Measurements from ENCODE around the gene PEX26.

PEX26 gene

DNA sequence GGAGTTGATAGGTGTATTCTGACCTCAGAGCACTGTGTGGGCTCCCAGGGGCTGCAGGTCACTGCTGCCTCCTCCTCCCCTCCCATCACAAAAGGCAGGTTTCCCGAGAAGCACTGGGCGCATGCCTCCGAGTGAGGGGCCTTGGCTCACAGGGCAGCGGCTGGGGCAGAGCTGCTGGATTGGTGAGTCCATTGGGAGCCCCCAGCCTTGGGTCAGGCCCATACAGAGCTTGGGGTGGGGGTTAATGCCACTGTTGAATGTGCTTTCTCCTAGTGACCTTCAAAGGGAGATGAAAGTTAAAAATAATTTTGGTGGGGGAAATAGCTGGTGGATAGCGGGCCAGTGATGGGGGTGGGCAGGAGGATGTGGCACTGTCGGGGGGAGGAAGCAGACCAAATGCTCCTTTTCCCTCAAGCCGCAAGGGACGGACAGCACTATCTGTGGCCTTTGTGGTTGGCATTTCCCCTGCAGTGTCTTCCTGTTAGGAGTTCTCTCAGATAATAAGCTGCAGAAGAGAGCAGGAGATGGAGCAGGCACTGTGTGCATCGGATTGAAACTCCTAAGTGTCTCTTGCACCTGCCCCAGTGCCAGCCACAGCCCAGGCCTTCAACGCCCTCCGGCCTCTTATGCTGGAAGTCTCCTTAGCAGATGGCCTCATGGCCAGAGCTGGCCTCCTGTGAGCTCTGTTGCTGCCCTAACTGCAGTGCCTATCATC, 36.0 kb downstream of the PEX26 start:
- no peaks in the 10 kb centered on the region for H3K36me3 ChIP-seq
- H3K9me3 ChIP-seq (replicated peaks in 1 of 11) = peaks cover 0 to 5% (median 3%) of the 10 kb centered on the region in 11 experiments; a peak in 10 of 22 replicates
- peaks cover 59 to 94% (median 89%) of the 10 kb centered on the region in 10 experiments for H3K4me1 ChIP-seq
- TF ChIP-seq Cebpa-rat (IDR thresholded peaks at IDR 0.05) = no peak
- H4K20me1 ChIP-seq = peaks cover 30 to 90% (median 60%) of the 10 kb centered on the region in 11 experiments; a peak in 21 of 22 replicates
- peaks cover 23 to 100% (median 43%) of the 10 kb centered on the region in 11 experiments for H3K27me3 ChIP-seq
- H3K4me3 ChIP-seq = peak overlapping the region in 8 of 10 experiments; percentile 12 to 44 (median 27); a peak in 12 of 20 replicates
- H3K9ac ChIP-seq = peak overlapping the region in 6 of 11 experiments; percentile 24 to 54 (median 46); a peak in 8 of 22 replicates
- H3K27ac ChIP-seq = peak overlapping the region in 7 of 11 experiments; percentile 13 to 67 (median 33); a peak in 11 of 22 replicates
- H3K4me2 ChIP-seq = peak overlapping the region; percentile 82 to 97 (median 93)

DNA sequence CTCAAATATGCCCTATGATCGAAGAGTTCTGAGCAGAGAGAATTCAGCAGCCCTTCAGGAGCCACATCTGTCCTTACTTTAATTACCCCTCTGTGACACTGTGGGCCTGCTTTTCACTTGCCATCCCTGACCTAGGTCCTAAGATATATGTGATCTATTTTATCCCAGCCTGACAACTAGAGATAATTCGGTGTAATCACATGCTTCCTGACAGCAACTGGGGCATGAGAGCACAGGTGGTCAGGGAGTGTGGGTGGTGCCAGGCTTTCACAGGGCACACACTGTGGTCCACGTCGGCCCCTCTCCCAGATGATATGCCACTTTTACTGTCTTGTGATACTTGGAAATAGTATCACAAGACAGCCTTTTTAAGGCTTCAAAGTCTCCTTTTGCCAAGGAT, 36.7 kb downstream of the PEX26 start:
- H3K9ac ChIP-seq = peak overlapping the region in 5 of 11 experiments; percentile 3 to 54 (median 31); a peak in 6 of 22 replicates

DNA sequence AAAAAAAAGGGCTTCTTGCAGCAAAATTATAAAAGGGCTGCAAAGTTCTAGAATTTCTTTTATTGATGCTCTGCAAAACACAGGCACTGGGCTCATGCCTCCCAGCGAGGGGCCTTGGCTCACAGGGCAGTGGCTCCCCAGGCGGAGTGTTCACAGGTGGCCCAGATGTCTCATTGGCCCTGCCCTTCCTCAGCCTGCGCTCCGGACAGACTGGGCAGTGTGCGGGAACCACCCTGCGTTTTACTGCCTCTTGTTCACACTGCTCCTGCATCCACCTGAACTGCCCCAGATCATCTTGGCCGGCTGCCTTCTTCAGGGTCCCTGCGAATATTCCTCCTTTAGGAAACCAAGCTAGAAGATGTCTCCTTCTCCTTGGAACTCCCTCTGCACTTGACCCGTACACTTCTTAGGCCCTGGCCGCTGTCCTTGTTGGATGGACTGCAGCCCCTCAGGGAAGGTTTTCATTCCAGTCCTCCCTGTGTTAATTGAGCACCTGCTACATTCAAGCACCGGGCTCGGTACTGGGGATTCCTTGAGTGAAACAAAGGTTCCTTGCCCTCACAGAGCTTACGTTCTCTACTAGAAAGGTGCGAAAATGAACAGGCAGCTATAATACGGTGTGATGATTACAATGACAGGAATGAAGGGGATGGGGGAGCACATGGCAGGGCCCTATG, 37.3 kb downstream of the PEX26 start:
- H3K27ac ChIP-seq = no peak overlapping the region; a peak in 1 of 22 replicates
- peaks cover 24 to 92% (median 61%) of the 10 kb centered on the region in 11 experiments; a peak in 21 of 22 replicates for H4K20me1 ChIP-seq
- H3K27me3 ChIP-seq = peaks cover 20 to 100% (median 33%) of the 10 kb centered on the region in 11 experiments
- peak overlapping the region; percentile 82 to 97 (median 93); a peak in 21 of 22 replicates for H3K4me2 ChIP-seq
- H3K9ac ChIP-seq = 0 out of 22 replicates have a peak overlapping the region, but pooled peaks of 1 of the 11 experiments have one; percentile 31
- no peaks in the 10 kb centered on the region for H3K9me3 ChIP-seq (replicated peaks in 1 of 11)
- no peak for TF ChIP-seq Cebpa-rat (IDR thresholded peaks at IDR 0.05)
- H3K4me1 ChIP-seq = peaks cover 66 to 98% (median 94%) of the 10 kb centered on the region in 10 experiments
- no peaks in the 10 kb centered on the region for H3K36me3 ChIP-seq
- peak overlapping the region in 1 of 10 experiments; percentile 40; a peak in 2 of 20 replicates for H3K4me3 ChIP-seq

More for the DNA sequence above, 36.7 kb downstream of the PEX26 start:
- peaks cover 66 to 98% (median 94%) of the 10 kb centered on the region in 10 experiments for H3K4me1 ChIP-seq
- no peaks in the 10 kb centered on the region for H3K9me3 ChIP-seq (replicated peaks in 1 of 11)
- peaks cover 23 to 100% (median 39%) of the 10 kb centered on the region in 11 experiments for H3K27me3 ChIP-seq
- H3K4me3 ChIP-seq = peak overlapping the region in 6 of 10 experiments; percentile 1 to 40 (median 27); a peak in 8 of 20 replicates
- no peak for TF ChIP-seq Cebpa-rat (IDR thresholded peaks at IDR 0.05)
- peak overlapping the region; percentile 82 to 97 (median 93) for H3K4me2 ChIP-seq
- peak overlapping the region in 3 of 11 experiments; percentile 38 to 55 (median 40); a peak in 5 of 22 replicates for H3K27ac ChIP-seq
- H4K20me1 ChIP-seq = peaks cover 30 to 94% (median 62%) of the 10 kb centered on the region in 11 experiments; a peak in 21 of 22 replicates
- no peaks in the 10 kb centered on the region for H3K36me3 ChIP-seq

DNA sequence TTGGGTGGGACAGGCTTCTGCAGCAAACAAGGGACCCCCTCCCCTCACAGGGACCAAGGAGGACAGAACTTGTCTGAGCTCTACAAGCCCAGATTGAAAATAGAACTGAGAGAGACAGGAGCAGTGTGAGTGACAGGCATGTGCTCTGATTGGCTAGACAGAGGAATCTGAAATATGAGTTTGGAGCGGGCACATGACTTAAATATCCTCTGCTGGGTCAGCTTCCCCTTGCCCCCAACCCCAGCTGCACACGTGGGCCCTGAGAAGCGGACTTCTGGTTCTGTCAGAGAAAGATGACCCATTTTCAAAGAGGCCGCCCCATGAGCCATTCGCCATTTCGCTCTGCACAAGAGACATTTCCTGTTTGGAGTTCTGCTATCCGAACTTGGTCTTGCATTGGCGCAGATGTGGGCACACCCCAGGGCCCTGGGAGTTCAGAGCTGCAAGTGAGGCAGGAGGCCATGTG, 38.1 kb downstream of the PEX26 start:
- H3K4me3 ChIP-seq = no peak overlapping the region
- peaks cover 16 to 99% (median 25%) of the 10 kb centered on the region in 11 experiments for H3K27me3 ChIP-seq
- H4K20me1 ChIP-seq = peaks cover 18 to 88% (median 53%) of the 10 kb centered on the region in 11 experiments; a peak in 21 of 22 replicates
- no peaks in the 10 kb centered on the region for H3K9me3 ChIP-seq (replicated peaks in 1 of 11)
- H3K4me1 ChIP-seq = peaks cover 63 to 99% (median 93%) of the 10 kb centered on the region in 10 experiments
- no peak overlapping the region for H3K27ac ChIP-seq
- no peak for TF ChIP-seq Cebpa-rat (IDR thresholded peaks at IDR 0.05)
- no peaks in the 10 kb centered on the region for H3K36me3 ChIP-seq
- no peak overlapping the region for H3K9ac ChIP-seq
- peak overlapping the region; percentile 48 to 97 (median 93) for H3K4me2 ChIP-seq

DNA sequence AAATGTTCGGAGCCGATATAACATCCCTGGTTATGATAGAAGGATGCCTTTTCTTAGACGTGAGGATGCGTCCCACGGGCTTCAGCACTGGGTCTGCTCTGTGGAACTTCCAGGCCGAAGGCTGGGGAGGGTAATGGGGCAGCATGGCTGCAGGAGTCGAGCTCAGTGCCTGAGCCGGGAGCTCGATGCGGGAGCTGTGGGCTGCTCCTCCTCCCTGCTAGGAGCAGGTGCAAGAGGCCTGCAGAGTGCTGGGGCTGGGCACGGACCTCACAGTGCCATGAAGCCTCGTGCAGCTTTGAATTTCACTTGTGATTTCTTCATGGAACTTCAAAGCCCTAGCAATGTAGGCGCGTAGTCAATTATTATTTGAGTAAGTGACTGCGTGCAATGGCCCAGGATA, 38.8 kb downstream of the PEX26 start:
- H3K4me1 ChIP-seq = peaks cover 60 to 99% (median 93%) of the 10 kb centered on the region in 10 experiments
- H3K4me3 ChIP-seq = no peak overlapping the region
- no peak overlapping the region for H3K9ac ChIP-seq
- H3K27ac ChIP-seq = no peak overlapping the region
- H3K36me3 ChIP-seq = peaks cover 0 to 2% (median 0%) of the 10 kb centered on the region in 11 experiments; a peak in 2 of 22 replicates
- TF ChIP-seq Cebpa-rat (IDR thresholded peaks at IDR 0.05) = no peak
- H3K27me3 ChIP-seq = peaks cover 9 to 93% (median 18%) of the 10 kb centered on the region in 11 experiments
- H3K9me3 ChIP-seq (replicated peaks in 1 of 11) = no peaks in the 10 kb centered on the region
- H3K4me2 ChIP-seq = peak overlapping the region in 10 of 11 experiments; percentile 48 to 97 (median 94); a peak in 21 of 22 replicates
- H4K20me1 ChIP-seq = peaks cover 12 to 88% (median 50%) of the 10 kb centered on the region in 11 experiments; a peak in 20 of 22 replicates

DNA sequence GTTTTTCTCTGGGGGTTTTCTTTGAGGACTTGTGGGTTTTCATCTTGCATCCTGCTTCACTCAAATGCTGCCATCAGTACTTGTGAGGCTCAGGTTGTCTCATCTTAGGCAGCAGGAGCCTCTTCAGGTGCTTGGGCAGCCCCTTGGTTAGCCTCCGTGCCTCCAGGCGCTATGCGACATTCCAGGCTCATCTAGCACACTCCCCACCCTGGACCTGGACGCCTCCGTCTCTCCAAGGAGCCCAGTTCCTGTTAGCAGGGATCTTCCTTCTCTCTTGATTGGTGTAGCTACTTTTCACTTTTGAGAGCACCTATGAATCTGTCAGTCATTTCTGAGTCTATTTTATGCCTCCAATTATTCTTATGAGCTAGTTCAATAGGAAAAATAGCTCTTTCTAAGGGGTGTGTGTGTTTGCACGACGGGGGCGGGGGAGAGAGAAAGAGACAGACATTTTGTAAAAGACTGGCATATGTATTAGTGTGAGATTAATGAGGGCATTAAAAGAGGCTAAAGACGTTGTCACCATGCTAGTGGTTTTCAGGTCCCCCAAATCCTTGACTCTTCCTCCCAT, 40.6 kb downstream of the PEX26 start:
- no peak overlapping the region for H3K9ac ChIP-seq
- no peak for TF ChIP-seq Cebpa-rat (IDR thresholded peaks at IDR 0.05)
- peaks cover 0 to 76% (median 0%) of the 10 kb centered on the region in 11 experiments; a peak in 11 of 22 replicates for H3K27me3 ChIP-seq

DNA sequence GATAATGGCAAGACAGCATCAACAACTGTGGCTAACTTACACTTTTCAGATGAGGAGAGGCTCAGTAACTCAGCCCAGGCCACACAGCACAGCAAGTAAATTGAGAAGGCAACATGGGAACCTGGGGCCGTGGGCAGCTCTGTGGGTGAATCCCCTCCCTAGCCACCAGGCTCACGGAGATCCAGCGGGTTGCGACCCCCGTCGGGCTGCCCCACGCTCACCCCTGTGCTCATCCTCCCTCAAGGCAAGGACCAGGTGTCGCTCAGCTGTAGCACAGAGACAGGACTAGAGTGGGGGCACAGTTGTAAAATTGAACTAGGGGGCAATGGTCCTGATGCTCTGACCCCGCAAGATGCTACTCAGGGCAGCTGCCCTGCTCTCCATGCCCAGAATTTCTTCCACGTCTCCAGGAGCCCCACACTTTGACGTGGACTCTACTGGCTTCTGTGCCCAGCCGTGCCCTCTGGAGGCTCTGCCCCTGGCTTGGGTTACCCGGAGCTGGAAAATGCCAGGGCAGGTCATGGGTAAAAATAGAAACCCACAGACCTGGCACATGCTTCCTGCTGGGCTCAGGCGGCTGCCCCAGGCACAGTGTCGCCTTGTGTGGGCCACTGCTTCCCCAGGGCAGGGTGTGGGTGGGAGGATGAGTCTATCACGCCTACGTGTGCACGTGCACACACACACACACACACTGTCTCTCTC, 41.8 kb downstream of the PEX26 start:
- TF ChIP-seq Cebpa-rat (IDR thresholded peaks at IDR 0.05) = no peak
- peak overlapping the region in 4 of 11 experiments; percentile 7 to 41 (median 26); a peak in 5 of 22 replicates for H3K27ac ChIP-seq
- H3K9ac ChIP-seq = peak overlapping the region in 4 of 11 experiments; percentile 5 to 47 (median 40); a peak in 6 of 22 replicates
- H4K20me1 ChIP-seq = peaks cover 0 to 61% (median 24%) of the 10 kb centered on the region in 11 experiments; a peak in 17 of 22 replicates
- H3K27me3 ChIP-seq = peaks cover 0 to 64% (median 0%) of the 10 kb centered on the region in 11 experiments; a peak in 10 of 22 replicates
- no peaks in the 10 kb centered on the region for H3K9me3 ChIP-seq (replicated peaks in 1 of 11)
- no peak overlapping the region; a peak in 2 of 20 replicates for H3K4me3 ChIP-seq
- peak overlapping the region; percentile 69 to 97 (median 87) for H3K4me2 ChIP-seq
- H3K4me1 ChIP-seq = peaks cover 43 to 79% (median 63%) of the 10 kb centered on the region in 10 experiments
- H3K36me3 ChIP-seq = peaks cover 0 to 14% (median 0%) of the 10 kb centered on the region in 11 experiments; a peak in 5 of 22 replicates

More for the DNA sequence above, 40.6 kb downstream of the PEX26 start:
- Histone ChIP-seq H3K4me1 (peaks cover 55 to 90% (median 75%) of the 10 kb centered on the region in 10 experiments), H3K9me3 (replicated peaks in 1 of 11) (no peaks in the 10 kb centered on the region), H3K36me3 (peaks cover 0 to 10% (median 0%) of the 10 kb centered on the region in 11 experiments; a peak in 4 of 22 replicates), H3K4me2 (peak overlapping the region in 9 of 11 experiments; percentile 72 to 97 (median 87); a peak in 17 of 22 replicates), H3K4me3 (no peak overlapping the region), H4K20me1 (peaks cover 4 to 72% (median 35%) of the 10 kb centered on the region in 11 experiments; a peak in 20 of 22 replicates), H3K27ac (0 out of 22 replicates have a peak overlapping the region, but pooled peaks of 1 of the 11 experiments have one; percentile 38)

All from BLaER1 treated with 17β-estradiol and CSF1 and Interleukin-3, amounts not matched to agents 10 nM and 100 nM (cell line).